Neural progenitor cell (in vitro differentiated cells): ENCODE measurements around the gene PIGT. TPM values are rescaled to one million over a fixed set of nuclear protein-coding genes. Genes with fewer than 3 reads are reported as not detected.

ENCODE experiments used
- DNase-seq: peaks from one replicate; pipeline ENCODE4 v3.0.0-alpha.2; 2016; ENCODE audit warnings: low spot score
- H2AFZ ChIP-seq: fragments of 200-600 bp; sonication (generic); replicated peaks from 2 replicates; pipeline ENCODE4 v1.6.1; 2016; ENCODE audit warnings: antibody characterized with exemption
- H3F3A ChIP-seq: fragments of 200-600 bp; sonication (generic); 2 replicates; pipeline ENCODE4 v1.6.1; 2016; ENCODE audit warnings: antibody characterized with exemption, low read depth
- H3K27ac ChIP-seq: fragments of 200-600 bp; sonication (generic); 2 replicates; pipeline ENCODE4 v1.5.1; 2016; ENCODE audit warnings: mild to moderate bottlenecking
- H3K27me3 ChIP-seq: fragments of 200-600 bp; sonication (generic); 2 replicates; pipeline ENCODE4 v1.6.1; 2016; ENCODE audit warnings: mild to moderate bottlenecking, moderate library complexity
- H3K36me3 ChIP-seq: fragments of 200-600 bp; sonication (generic); 2 replicates; pipeline ENCODE4 v1.5.1; 2016
- H3K4me1 ChIP-seq: fragments of 200-600 bp; sonication (generic); 2 replicates; pipeline ENCODE4 v1.6.1; 2016; ENCODE audit warnings: mixed run types
- H3K4me2 ChIP-seq: fragments of 200-600 bp; sonication (generic); 2 replicates; pipeline ENCODE4 v1.6.1; 2016
- H3K4me3 ChIP-seq: fragments of 200-600 bp; sonication (generic); 2 replicates; pipeline ENCODE4 v1.5.1; 2016
- H3K79me2 ChIP-seq: fragments of 200-600 bp; sonication (generic); 2 replicates; pipeline ENCODE4 v1.6.1; 2016; ENCODE audit warnings: low read depth
- H3K9ac ChIP-seq: fragments of 200-600 bp; sonication (generic); 2 replicates; pipeline ENCODE4 v1.6.1; 2016
- H3K9me3 ChIP-seq: fragments of 200-600 bp; sonication (generic); 2 replicates; pipeline ENCODE4 v1.5.1; 2016; ENCODE audit warnings: low read depth
- H4K20me1 ChIP-seq: fragments of 200-600 bp; sonication (generic); 2 replicates; pipeline ENCODE4 v1.6.1; 2016; ENCODE audit warnings: low read depth
- H3K27ac Mint-ChIP-seq: 3 replicates; pipeline ENCODE4 v1.8.0; 2021; ENCODE audit warnings: mixed read lengths
- H3K27me3 Mint-ChIP-seq: 2 replicates; pipeline ENCODE4 v1.8.0; 2022; ENCODE audit warnings: low read depth, mild to moderate bottlenecking, inconsistent platforms, moderate library complexity, mixed read lengths; ENCODE audit not compliant: insufficient read depth
- H3K36me3 Mint-ChIP-seq: 3 replicates; pipeline ENCODE4 v1.8.0; 2021; ENCODE audit warnings: mixed read lengths
- H3K4me1 Mint-ChIP-seq: 3 replicates; pipeline ENCODE4 v1.8.0; 2021; ENCODE audit warnings: mixed read lengths
- H3K4me3 Mint-ChIP-seq: 3 replicates; pipeline ENCODE4 v1.8.0; 2021; ENCODE audit warnings: mild to moderate bottlenecking, moderate library complexity, mixed read lengths
- H3K9me3 Mint-ChIP-seq: 3 replicates; pipeline ENCODE4 v1.8.0; 2020; ENCODE audit warnings: mixed read lengths
- CTCF ChIP-seq: fragments of 200-600 bp; sonication (generic); IDR thresholded peaks from 2 replicates; pipeline ENCODE4 v1.5.1; 2017; ENCODE audit warnings: antibody characterized with exemption, mild to moderate bottlenecking
- EZH2 ChIP-seq: fragments of 200-600 bp; sonication (generic); IDR thresholded peaks from 2 replicates; pipeline ENCODE4 v1.6.1; 2017; ENCODE audit warnings: antibody characterized with exemption, mild to moderate bottlenecking, moderate library complexity
- EZH2phosphoT487 ChIP-seq: fragments of 200-600 bp; sonication (generic); IDR thresholded peaks from 2 replicates; pipeline ENCODE4 v1.6.1; 2017; ENCODE audit warnings: antibody characterized with exemption
- total RNA-seq: library from RNA; depleted of rRNA; stranded (reverse); fragments of >200 nt; gene quantifications from 2 replicates; pipeline ENCODE4 v1.2.3, GENCODE V29; 2015; ENCODE audit warnings: low replicate concordance

PIGT gene
- total RNA-seq, 1 donor from 2014 or later = 24.5 TPM

DNA sequence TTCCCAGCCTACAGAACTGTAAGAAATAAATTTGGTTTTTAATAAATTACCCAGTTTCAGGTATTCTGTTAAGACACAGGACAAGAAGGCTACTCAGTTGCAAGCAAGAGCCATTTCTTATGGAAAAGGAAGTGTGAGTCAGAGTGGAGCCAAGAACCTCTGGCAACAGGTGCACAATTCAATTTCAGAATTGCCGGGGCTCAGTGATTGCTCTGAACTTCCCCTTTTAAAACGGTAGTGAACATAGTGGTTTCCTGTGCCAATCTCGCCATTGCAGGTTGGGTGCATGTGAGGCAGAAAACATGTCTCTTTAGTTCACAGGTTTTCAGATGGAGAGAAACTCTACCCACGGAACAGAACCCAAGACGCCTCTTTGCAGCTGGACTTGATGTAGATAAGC lies 16.4 kb downstream of the PIGT start:
- no peak overlapping the region for H3K4me3 Mint-ChIP-seq
- no peak overlapping the region for H3K9ac ChIP-seq
- H4K20me1 ChIP-seq = no peaks in the 10 kb centered on the region
- no peak overlapping the region for H2AFZ ChIP-seq
- H3K79me2 ChIP-seq = no peaks in the 10 kb centered on the region
- no peaks in the 10 kb centered on the region for H3K9me3 ChIP-seq
- H3K4me1 Mint-ChIP-seq = peaks cover 3% of the 10 kb centered on the region
- H3K27ac Mint-ChIP-seq = no peak overlapping the region
- H3K4me1 ChIP-seq = no peaks in the 10 kb centered on the region
- H3F3A ChIP-seq = no peaks in the 10 kb centered on the region
- no peaks in the 10 kb centered on the region for H3K36me3 ChIP-seq
- TF ChIP-seq EZH2phosphoT487 = no peak
- no peak for TF ChIP-seq CTCF
- no peak for TF ChIP-seq EZH2
- H3K4me3 ChIP-seq = no peak overlapping the region
- H3K27me3 Mint-ChIP-seq = peaks cover 5% of the 10 kb centered on the region
- H3K9me3 Mint-ChIP-seq = no peaks in the 10 kb centered on the region
- H3K36me3 Mint-ChIP-seq = no peaks in the 10 kb centered on the region
- H3K27me3 ChIP-seq = peaks cover 16% of the 10 kb centered on the region
- H3K4me2 ChIP-seq = no peak overlapping the region
- DNase-seq = no peak
- no peak overlapping the region for H3K27ac ChIP-seq

- H3K4me1 Mint-ChIP-seq = peaks cover 3% of the 10 kb centered on the region
- no peaks in the 10 kb centered on the region for H3K4me1 ChIP-seq
- no peak overlapping the region for H3K4me3 ChIP-seq
- no peak for DNase-seq
- peaks cover 2% of the 10 kb centered on the region for H3K27me3 Mint-ChIP-seq
- H3K36me3 ChIP-seq = no peaks in the 10 kb centered on the region
- TF ChIP-seq EZH2phosphoT487 (no peak), EZH2 (no peak), CTCF (no peak)
- no peaks in the 10 kb centered on the region for H3K79me2 ChIP-seq
- H3F3A ChIP-seq = no peaks in the 10 kb centered on the region
- no peak overlapping the region for H3K27ac ChIP-seq
- H3K9ac ChIP-seq = no peak overlapping the region
- no peaks in the 10 kb centered on the region for H3K9me3 Mint-ChIP-seq
- H4K20me1 ChIP-seq = no peaks in the 10 kb centered on the region
- no peak overlapping the region for H3K4me3 Mint-ChIP-seq
- H3K36me3 Mint-ChIP-seq = no peaks in the 10 kb centered on the region
- H3K27ac Mint-ChIP-seq = no peak overlapping the region
- H3K9me3 ChIP-seq = no peaks in the 10 kb centered on the region
- H2AFZ ChIP-seq = no peak overlapping the region
- H3K4me2 ChIP-seq = no peak overlapping the region
- peaks cover 16% of the 10 kb centered on the region for H3K27me3 ChIP-seq
These were observed 17.4 kb downstream of the PIGT start for GRCh38 chr20:45433316-45433715.

DNA sequence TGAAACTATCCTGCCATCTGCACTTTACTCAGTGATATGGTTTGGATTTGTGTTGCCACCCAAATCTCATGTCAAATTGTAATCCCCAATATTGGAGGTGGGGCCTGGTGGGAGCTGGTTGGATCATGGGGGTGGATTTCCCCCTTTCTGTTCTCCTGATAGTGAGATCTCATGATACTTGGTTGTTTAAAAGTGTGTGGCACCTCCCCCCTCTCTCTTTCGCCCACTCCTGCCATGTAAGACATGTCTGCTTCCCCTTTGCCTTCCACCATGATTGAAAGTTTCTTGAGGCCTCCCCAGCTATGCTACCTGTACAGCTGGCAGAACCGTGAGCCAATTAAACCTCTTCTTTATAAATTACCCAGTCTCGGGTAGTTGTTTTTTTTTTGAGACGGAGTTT lies 18.0 kb downstream of the PIGT start:
- TF ChIP-seq CTCF (no peak), EZH2 (no peak), EZH2phosphoT487 (no peak)
- no peak for DNase-seq
- Histone ChIP-seq H3K4me1 (no peaks in the 10 kb centered on the region), H3K9me3 (no peaks in the 10 kb centered on the region), H3K4me2 (no peak overlapping the region), H3K79me2 (no peaks in the 10 kb centered on the region), H4K20me1 (no peaks in the 10 kb centered on the region), H3K9ac (no peak overlapping the region), H3K4me3 (no peak overlapping the region), H3K27me3 (peaks cover 16% of the 10 kb centered on the region), H2AFZ (no peak overlapping the region), H3K36me3 (no peaks in the 10 kb centered on the region), H3F3A (no peaks in the 10 kb centered on the region), H3K27ac (no peak overlapping the region)
- Mint-ChIP-seq H3K4me3 (no peak overlapping the region), H3K27me3 (peaks cover 2% of the 10 kb centered on the region), H3K27ac (no peak overlapping the region), H3K9me3 (no peaks in the 10 kb centered on the region), H3K36me3 (no peaks in the 10 kb centered on the region), H3K4me1 (peaks cover 3% of the 10 kb centered on the region)
